GM18507 (cell line): ENCODE results near the gene CXCL8.
"Not testable (repeated sequence)": the region's sequence is repeated elsewhere in the genome, so short reads cannot be mapped to it uniquely, and the experiment has no call there.

ENCODE experiments used
- DNase-seq: peaks from one replicate; pipeline ENCODE4 v3.0.0; 2011; ENCODE audit warnings: low read depth; ENCODE audit not compliant: insufficient read length; ENCODE audit errors: extremely low spot score
- FAIRE-seq: peaks from 2 replicates; lab custom pipeline; 2011; peaks lifted over from hg19 to GRCh38; lab: Jason Lieb, UNC

The CXCL8 gene

GRCh38 chr4:73741750-73742489 lies 1.6 kb downstream of the CXCL8 start:
- DNase-seq (no peak), FAIRE-seq (no peak)

- no peak for DNase-seq
- no peak for FAIRE-seq
Measured at GRCh38 chr4:73742490-73743160, 2.3 kb downstream of the CXCL8 start.

GRCh38 chr4:73743281-73743680 lies 2.9 kb downstream of the CXCL8 start:
- no peak for DNase-seq
- no peak for FAIRE-seq

- no peak for FAIRE-seq
- no peak for DNase-seq
Measured at GRCh38 chr4:73743795-73744194, 3.4 kb downstream of the CXCL8 start.

GRCh38 chr4:73744203-73744602 lies 3.8 kb downstream of the CXCL8 start:
- no peak for FAIRE-seq
- no peak for DNase-seq

- FAIRE-seq (no peak), DNase-seq (no peak)
Measured at GRCh38 chr4:73750730-73751129, 10.4 kb downstream of the CXCL8 start.

GRCh38 chr4:73751166-73751565 lies 10.8 kb downstream of the CXCL8 start:
- FAIRE-seq, result no peak
- no peak for DNase-seq

GRCh38 chr4:73751830-73752229 lies 11.5 kb downstream of the CXCL8 start:
- DNase-seq (no peak), FAIRE-seq (no peak)

GRCh38 chr4:73752424-73752823 lies 12.1 kb downstream of the CXCL8 start:
- FAIRE-seq, result no peak
- DNase-seq, result no peak

GRCh38 chr4:73753215-73753614 lies 12.8 kb downstream of the CXCL8 start:
- DNase-seq (no peak), FAIRE-seq (no peak)

- FAIRE-seq (no peak), DNase-seq (no peak)
Measured at GRCh38 chr4:73754934-73755333, 14.6 kb downstream of the CXCL8 start.

GRCh38 chr4:73759357-73759756 lies 19.0 kb downstream of the CXCL8 start:
- FAIRE-seq (no peak), DNase-seq (no peak)

GRCh38 chr4:73761856-73762255 lies 21.5 kb downstream of the CXCL8 start:
- FAIRE-seq, result no peak
- no peak for DNase-seq

- peak; percentile 73 for FAIRE-seq
- no peak for DNase-seq
Measured at GRCh38 chr4:73762409-73762808, 22.0 kb downstream of the CXCL8 start.

GRCh38 chr4:73763877-73764276 lies 23.5 kb downstream of the CXCL8 start:
- FAIRE-seq (no peak), DNase-seq (no peak)

GRCh38 chr4:73764513-73764912 lies 24.1 kb downstream of the CXCL8 start:
- no peak for DNase-seq

GRCh38 chr4:73765296-73765695 lies 24.9 kb downstream of the CXCL8 start:
- DNase-seq (no peak), FAIRE-seq (no peak)

More at GRCh38 chr4:73764513-73764912, 24.1 kb downstream of the CXCL8 start:
- no peak for FAIRE-seq

- no peak for DNase-seq
- no peak for FAIRE-seq
Measured at GRCh38 chr4:73770917-73771316, 30.5 kb downstream of the CXCL8 start.

- FAIRE-seq (no peak), DNase-seq (no peak)
Measured at GRCh38 chr4:73772363-73772762, 32.0 kb downstream of the CXCL8 start.

- FAIRE-seq, DNase-seq: not testable (repeated sequence)
Measured at GRCh38 chr4:73774406-73774805, 34.0 kb downstream of the CXCL8 start.

- no peak for FAIRE-seq
Measured at GRCh38 chr4:73776321-73776729, 36.0 kb downstream of the CXCL8 start.

More at GRCh38 chr4:73776321-73776729, 36.0 kb downstream of the CXCL8 start:
- DNase-seq, result no peak
